Measurements from ENCODE around the gene SAE1. TPM values are rescaled to one million over a fixed set of nuclear protein-coding genes. Genes with fewer than 3 reads are reported as not detected.

Gene SAE1
- total and polyA plus RNA-seq, 10 of the 15 experiments (the other 5 are each of a cell fraction or from before 2014, with no cell fraction given): 62.0 to 246 (median 148) TPM

DNA sequence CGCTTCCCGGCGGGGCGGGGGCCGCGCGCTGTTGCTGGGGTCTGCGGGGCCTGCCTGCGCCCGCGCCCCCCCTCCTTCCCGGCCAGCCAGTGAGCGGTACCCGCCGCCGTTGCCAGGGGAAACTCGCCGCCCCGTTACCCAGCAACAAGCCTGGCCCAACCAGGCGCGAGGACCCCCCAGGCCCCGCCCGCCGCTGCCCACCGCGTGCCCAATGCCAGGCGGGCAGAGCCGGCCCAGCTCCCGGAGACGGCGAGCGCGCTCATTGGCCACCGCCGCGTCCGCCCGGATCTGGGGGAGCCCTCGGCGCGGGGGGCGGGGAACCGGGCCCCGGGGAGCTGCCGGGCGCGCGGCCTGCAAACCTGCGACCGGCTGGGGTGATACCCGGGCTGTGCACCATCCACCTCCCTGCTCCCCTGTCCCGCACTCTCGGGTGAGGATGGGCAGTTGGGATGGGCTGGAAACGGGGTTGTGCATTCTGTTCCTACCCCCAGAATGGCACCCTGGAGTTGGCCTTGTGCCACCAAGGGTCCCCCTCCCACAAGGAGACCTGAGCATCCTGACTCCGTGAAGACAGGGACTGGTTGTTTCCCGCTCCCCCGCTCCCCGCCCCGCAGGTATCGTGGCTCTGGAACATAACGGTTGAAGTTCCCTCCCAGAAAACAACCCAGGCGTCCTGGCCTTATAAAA is 109.1 kb downstream of the SAE1 start (continued):
- no peak for TF ChIP-seq SMARCA5 (IDR thresholded peaks at IDR 0.05)
- TF ChIP-seq LARP7 (IDR thresholded peaks at IDR 0.05): peak; percentile 50; the same call in 1 of the 2 replicates
- no peak for TF ChIP-seq SMC3 (IDR thresholded peaks at IDR 0.05; ENCODE audit: borderline replicate concordance, low read length)
- TF ChIP-seq MTA3 (IDR thresholded peaks at IDR 0.05; ENCODE audit: borderline replicate concordance, low read length): no peak
- TF ChIP-seq, protein P1, sequence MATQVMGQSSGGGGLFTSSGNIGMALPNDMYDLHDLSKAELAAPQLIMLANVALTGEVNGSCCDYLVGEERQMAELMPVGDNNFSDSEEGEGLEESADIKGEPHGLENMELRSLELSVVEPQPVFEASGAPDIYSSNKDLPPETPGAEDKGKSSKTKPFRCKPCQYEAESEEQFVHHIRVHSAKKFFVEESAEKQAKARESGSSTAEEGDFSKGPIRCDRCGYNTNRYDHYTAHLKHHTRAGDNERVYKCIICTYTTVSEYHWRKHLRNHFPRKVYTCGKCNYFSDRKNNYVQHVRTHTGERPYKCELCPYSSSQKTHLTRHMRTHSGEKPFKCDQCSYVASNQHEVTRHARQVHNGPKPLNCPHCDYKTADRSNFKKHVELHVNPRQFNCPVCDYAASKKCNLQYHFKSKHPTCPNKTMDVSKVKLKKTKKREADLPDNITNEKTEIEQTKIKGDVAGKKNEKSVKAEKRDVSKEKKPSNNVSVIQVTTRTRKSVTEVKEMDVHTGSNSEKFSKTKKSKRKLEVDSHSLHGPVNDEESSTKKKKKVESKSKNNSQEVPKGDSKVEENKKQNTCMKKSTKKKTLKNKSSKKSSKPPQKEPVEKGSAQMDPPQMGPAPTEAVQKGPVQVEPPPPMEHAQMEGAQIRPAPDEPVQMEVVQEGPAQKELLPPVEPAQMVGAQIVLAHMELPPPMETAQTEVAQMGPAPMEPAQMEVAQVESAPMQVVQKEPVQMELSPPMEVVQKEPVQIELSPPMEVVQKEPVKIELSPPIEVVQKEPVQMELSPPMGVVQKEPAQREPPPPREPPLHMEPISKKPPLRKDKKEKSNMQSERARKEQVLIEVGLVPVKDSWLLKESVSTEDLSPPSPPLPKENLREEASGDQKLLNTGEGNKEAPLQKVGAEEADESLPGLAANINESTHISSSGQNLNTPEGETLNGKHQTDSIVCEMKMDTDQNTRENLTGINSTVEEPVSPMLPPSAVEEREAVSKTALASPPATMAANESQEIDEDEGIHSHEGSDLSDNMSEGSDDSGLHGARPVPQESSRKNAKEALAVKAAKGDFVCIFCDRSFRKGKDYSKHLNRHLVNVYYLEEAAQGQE (IDR thresholded peaks at IDR 0.05; ENCODE audit: low read depth, low read length): no peak
- 0 out of 2 replicates have a peak, but pooled peaks have one; percentile 26 for TF ChIP-seq GATAD2B (conservative IDR thresholded peaks at IDR 0.05; ENCODE audit: low read depth)
- no peak for TF ChIP-seq STAT3 (IDR thresholded peaks at IDR 0.05; ENCODE audit: low read depth, low read length)
- no peak for TF ChIP-seq CTCF (IDR thresholded peaks at IDR 0.05 in 2 of 3, conservative IDR thresholded peaks at IDR 0.05 in 1 of 3; ENCODE audit: control insufficient read depth in 2 of 3, extremely low read depth in 1 of 3, insufficient read depth in 1 of 3, low read depth in 3 of 3, low read length in 3 of 3)
- no peak for TF ChIP-seq BCL11A (IDR thresholded peaks at IDR 0.05; ENCODE audit: low read depth, low read length)
- no peak for TF ChIP-seq PML (IDR thresholded peaks at IDR 0.05; ENCODE audit: low read length)
- 0 out of 2 replicates have a peak, but pooled peaks have one; percentile 27 for TF ChIP-seq DPF2 (IDR thresholded peaks at IDR 0.05)
- TF ChIP-seq, protein P2, sequence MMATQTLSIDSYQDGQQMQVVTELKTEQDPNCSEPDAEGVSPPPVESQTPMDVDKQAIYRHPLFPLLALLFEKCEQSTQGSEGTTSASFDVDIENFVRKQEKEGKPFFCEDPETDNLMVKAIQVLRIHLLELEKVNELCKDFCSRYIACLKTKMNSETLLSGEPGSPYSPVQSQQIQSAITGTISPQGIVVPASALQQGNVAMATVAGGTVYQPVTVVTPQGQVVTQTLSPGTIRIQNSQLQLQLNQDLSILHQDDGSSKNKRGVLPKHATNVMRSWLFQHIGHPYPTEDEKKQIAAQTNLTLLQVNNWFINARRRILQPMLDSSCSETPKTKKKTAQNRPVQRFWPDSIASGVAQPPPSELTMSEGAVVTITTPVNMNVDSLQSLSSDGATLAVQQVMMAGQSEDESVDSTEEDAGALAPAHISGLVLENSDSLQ (IDR thresholded peaks at IDR 0.05): no peak
- TF ChIP-seq ESRRA (IDR thresholded peaks at IDR 0.05; ENCODE audit: low read length): no peak
- TF ChIP-seq ZNF274 (IDR thresholded peaks at IDR 0.05; ENCODE audit: insufficient read depth, insufficient read length): no peak
- TF ChIP-seq, protein P3, sequence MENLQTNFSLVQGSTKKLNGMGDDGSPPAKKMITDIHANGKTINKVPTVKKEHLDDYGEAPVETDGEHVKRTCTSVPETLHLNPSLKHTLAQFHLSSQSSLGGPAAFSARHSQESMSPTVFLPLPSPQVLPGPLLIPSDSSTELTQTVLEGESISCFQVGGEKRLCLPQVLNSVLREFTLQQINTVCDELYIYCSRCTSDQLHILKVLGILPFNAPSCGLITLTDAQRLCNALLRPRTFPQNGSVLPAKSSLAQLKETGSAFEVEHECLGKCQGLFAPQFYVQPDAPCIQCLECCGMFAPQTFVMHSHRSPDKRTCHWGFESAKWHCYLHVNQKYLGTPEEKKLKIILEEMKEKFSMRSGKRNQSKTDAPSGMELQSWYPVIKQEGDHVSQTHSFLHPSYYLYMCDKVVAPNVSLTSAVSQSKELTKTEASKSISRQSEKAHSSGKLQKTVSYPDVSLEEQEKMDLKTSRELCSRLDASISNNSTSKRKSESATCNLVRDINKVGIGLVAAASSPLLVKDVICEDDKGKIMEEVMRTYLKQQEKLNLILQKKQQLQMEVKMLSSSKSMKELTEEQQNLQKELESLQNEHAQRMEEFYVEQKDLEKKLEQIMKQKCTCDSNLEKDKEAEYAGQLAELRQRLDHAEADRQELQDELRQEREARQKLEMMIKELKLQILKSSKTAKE (IDR thresholded peaks at IDR 0.05; ENCODE audit: low read depth, poor library complexity, severe bottlenecking): no peak
- 0 out of 4 replicates have a peak, but pooled peaks of 1 of the 2 experiments have one; percentile 20 for TF ChIP-seq BHLHE40 (IDR thresholded peaks at IDR 0.05; ENCODE audit: borderline replicate concordance in 1 of 2, low read depth in 2 of 2, low read length in 1 of 2)

Measured in GM12878 (cell line).